Raji (cell line): ENCODE measurements around the gene RASGEF1C.

Experiments
- POLR2A ChIP-seq: IDR thresholded peaks from 2 replicates; pipeline ENCODE4 v1.6.1; 2011; ENCODE audit warnings: low read depth, low read length, control low read depth; ENCODE audit not compliant: insufficient read depth

The RASGEF1C gene

DNA sequence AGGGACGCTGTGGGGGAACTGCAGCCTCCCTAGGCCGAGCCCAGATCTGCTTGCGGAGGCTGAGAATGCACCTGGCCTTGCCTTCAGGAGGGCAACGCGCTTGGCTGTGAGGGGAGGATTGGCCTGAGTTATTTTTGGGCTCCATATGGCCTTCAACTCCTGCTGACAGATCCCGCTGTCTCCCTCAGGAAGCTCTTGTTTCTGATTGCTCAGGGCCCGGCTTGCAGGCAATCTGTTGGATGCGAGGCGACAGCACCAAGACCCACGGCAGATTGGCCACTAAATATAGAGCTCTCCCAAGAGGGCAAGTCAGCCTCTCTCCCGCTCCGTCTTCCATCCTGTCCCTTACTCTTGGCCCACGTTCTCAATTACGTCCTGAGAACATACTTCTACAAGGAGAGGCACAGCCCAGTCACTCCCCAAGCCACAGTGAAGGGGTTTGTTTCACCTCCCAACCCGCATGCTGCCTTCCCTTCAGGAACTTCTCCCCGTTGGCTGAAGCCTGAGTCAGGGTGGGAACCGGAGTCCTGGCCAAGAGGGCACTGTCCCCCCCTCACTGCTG, 53.6 kb downstream of the RASGEF1C start:
- no peak for TF ChIP-seq POLR2A

DNA sequence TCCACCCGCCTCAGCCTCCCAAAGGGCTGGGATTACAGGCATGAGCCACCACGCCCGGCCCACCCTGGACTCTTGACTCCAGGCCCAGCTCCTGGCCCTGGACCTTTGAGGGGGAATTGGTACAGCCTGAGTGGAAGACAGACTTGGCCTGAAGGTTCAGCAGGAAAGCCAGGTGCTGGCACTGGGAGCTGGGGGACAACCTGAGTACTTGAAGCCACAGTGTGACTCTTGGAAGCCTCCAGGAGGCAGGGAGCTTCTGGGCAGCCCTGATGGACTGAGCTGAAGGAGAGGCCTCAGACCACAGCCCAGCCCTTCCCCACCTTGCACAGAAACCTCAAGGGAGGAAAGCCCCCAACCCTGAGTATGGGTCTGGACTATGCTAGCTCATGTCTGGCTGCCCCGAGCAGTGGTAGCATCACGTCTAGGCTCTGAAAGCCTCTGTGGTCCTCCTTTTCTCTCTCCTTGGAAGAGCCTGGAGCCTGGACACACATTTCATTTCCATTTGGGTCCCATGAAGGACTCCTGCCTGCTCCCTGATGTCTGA, 54.1 kb downstream of the RASGEF1C start:
- no peak for TF ChIP-seq POLR2A

DNA sequence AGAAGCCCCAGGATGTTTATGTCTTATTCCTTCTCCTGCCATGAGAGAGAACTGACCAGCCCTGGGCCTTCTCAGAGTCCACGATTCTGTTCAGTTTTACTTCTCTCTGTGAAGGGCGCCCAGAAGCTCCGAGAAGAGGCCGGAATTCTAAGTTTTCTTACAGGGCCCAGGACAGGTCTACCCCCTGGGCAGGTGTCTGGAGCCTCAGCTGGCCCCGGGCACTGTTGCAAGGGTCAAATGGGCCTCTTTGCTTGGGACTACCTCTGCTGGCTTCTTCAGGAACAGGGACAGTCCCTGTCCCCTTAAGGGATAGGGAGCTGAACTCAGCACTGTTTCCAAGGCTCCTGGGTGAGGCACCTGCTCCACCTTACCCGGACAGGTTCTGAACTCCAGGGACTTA, 55.0 kb downstream of the RASGEF1C start:
- no peak for TF ChIP-seq POLR2A

DNA sequence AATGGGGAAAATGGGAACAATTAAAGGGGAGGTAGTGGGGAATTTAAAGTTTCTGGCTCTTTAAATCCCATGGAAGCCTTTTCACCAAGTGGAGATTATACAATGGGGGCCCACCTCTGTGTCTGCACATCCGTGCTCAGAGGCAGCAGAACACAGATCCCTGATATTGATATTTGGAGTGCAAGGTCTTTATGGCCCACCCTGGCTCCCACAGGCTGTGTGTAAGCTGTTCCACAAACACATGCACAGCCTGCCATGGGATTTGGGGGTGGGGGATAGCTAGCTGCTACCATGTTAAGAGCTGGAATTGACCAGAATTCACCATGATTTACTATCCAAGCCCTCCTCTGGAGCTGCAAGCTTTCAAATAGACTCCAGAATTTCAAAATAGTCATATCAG, 55.9 kb downstream of the RASGEF1C start:
- no peak for TF ChIP-seq POLR2A

DNA sequence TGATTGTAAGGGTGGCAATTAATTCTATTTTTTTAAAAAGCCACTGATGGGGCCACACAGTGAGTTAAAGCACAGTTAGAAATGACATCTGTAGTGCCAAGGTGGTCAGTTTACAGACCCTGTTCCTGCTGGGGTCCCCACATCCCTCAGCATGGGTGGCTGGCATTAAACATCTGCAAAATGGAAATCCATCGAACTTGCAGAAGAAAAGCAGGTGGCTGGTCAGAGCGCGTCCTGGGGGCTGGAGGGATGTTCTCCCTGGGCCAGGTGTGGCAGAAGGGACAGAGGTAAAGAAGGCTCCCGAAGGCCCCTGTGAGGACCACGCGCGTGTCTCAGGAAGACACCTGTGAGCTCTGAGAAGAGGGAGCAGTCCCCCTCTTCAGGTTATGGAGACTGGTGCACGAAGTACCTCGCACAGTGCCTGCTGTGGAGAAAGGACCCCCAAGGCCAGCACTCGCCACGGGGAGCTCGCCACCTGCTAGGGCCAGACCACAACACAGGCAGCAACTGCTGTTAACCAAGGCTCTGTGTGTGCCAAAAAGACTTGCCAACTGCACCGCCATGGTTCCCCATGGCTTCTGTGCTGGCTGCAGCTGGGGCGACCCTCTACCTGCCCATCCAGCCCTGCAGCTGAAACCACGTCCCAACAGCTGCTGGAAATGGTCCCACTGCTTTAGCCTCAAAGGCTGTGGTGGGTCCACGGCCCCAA, 65.2 kb downstream of the RASGEF1C start:
- TF ChIP-seq POLR2A: no peak

DNA sequence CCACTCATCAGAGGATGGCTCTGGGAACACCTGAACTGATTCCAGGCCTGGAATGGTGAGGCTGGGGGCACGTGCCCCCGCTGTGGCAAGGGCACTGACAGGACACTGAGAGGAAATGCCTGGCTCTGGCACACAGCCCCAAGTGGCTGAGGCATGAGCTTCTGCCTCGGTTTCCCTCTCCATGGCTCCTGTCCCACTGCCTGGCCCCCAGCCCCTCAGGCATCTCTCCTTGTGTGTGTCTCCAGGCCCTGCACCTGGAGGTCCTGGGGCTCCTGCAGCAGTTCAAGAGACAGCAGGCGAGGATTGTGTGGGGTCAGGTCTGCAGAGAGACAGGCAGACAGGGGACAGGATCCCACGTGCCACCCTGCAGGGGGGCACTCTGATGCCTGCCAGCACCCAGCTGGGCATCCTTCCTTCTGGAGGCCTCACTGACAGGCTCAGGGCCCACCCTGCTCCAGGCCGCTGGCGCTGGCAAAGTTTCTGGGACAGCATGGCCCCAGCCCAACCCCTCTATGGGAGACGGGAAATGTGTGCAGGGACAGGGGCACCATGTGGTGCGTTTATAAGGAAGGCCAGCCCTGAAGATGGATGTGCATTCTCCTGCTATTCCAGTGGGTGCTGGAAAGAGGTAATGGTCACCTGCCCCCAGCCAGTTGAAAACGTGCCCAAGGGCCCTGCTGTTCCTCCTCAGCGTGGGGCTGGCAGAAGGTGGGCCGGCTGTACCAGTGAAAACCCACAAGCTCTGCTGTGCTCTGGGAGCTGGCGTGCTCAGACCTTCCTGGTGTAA, 66.0 kb downstream of the RASGEF1C start:
- TF ChIP-seq POLR2A: no peak

DNA sequence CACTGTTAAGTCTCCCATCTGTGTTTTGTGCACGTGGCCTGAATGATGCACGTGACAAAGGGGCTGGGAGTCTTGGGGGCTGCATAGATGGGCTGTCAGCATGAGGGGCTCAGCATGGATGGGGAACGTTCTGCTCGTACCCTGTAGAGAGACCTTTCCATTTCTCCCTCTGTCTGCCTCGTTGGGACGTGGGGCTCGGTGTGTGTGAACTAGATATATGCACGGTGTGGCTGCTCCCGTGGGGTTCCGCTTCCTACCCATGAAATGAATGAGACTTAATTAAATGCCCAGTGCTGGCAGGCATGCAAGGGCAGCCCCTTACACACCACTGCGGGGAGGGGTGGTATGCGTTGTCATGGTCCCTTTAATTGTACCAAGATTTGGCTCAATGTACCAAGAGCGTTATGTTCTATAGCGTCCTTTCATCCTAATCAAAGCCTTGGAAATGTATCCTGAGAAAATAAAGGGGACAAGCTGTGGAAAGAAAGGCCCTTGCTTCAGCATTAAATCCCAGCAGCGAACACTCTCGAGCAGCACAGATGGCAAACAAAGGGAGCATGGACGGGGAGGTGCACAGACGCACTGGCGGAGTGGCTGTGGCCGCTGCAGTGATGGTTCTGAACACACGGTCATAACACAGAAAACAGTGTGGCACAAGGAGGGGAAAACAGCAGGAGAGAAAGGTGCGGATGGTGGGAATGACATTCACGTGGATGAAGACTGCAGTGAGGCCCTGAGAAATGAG, 66.8 kb downstream of the RASGEF1C start:
- no peak for TF ChIP-seq POLR2A

DNA sequence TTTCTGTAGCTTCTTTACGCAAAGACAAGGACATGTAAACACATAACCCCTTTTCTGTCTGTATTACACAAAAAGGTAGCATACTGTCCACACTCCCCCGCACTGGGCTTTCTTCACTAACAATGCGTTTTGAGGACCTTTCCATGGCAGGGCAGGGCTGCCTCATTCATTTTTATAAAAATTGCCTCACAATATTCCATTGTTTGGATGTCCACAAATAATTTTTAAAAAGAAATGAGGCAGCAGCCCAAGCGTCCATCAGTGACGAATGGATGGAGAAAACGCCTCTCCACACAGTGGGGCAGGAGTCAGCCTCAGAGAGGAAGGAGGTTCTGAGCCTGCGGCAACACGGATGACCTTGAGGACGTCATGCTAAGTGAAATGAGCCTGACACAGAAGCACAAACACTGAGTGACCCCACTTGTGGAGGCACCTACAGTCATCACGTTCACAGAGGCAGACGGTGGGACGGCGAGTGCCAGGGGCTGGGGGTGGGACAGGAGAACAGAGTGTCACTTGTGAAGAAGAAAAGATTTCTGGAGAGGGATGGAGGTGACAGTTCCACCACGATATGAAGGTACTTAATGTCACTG, 67.8 kb downstream of the RASGEF1C start:
- no peak for TF ChIP-seq POLR2A

DNA sequence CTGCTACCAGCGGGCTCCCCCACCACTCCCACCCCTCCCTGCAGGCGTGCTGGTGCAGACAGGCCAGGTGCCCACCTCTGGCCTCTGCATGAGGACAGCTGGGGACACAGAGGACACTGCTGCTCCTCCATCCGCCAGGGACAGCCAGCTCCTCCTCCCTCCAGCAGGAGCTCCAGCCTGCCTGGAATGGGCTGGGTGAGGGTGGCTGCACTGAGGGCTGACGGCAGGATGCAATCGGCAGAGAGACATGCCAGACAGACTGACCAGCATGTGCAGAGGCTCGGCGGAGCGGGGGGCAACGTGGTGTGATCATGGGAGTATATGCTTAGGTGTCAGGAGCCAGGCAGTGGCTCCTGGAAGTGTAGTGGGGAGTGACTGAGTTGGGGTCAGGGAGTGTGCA, 68.4 kb downstream of the RASGEF1C start:
- TF ChIP-seq POLR2A: no peak

DNA sequence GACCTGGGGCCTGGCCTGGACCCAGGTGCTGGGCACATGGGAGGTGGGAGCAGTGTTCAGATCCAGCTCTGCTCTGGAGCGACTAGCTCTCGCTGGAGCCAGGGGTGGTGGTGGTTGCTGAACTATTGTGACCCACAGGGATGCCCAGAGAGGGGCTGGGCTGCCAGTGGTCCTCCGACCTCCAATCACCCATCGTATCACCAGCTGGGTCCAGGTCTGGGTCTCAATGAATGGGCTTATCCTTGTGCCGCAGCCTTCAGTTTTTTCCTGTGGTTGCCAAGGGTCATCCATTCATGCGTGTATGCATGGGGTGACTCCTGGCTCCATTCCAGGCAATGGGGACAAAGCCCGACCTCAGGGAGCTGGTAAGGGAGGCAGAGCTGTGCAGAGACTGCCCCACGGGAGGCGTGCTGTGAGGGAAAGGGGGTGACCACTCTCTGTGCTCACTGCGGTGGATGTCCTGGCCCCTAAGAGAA, 68.9 kb downstream of the RASGEF1C start:
- TF ChIP-seq POLR2A: no peak

DNA sequence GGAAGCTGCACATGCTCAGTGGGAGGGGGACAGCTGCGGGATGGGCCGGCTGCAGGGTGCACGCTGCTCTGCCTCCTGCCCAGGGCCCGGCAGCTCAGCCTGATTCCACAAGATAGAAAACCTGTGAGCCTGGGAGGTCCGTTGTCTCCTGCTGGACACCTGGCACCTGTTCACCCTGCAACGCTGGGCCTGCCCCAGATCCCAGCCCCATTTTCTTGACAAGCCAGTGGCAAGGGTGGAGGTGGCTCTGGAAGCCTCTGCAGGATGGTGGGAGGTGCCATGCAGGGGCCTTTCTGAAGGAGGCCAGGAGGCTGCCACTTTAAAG, 69.3 kb downstream of the RASGEF1C start:
- no peak for TF ChIP-seq POLR2A

DNA sequence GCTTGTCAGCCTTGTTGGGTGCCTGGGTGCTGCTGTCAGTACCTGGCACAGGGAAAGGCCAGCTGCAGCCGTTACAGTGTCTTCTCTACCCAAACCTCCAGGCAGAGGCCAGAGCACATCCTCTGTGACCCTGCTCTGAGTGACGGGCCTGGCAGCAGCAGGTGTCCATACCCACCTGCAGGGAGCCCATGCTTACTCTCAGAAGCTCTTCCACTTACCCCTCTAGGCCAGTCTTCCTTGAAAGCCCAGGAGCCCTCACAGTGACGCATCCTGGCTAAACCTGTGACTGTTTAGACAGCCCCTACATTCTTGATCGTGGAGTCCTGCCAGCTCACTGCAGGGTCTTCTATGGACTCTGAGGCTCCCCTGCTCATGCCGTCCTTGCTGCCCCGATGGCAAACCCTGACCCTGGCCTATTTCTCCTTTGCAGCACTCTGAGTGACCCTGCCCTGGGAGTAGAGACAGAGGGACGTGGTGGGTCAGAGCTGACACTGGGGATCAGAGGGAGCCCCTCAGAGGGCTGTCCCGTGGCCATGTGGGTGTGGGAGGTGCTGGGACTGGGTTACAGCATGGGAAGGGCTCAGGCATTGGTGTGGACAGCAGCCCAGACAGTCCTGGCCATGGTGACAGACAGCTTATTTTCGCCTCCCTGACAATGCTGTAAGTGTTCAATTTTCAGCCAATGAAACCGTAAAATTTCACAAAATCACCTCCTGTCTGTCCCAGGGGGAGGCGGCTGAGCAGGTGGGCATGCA, 69.9 kb downstream of the RASGEF1C start:
- TF ChIP-seq POLR2A: no peak

DNA sequence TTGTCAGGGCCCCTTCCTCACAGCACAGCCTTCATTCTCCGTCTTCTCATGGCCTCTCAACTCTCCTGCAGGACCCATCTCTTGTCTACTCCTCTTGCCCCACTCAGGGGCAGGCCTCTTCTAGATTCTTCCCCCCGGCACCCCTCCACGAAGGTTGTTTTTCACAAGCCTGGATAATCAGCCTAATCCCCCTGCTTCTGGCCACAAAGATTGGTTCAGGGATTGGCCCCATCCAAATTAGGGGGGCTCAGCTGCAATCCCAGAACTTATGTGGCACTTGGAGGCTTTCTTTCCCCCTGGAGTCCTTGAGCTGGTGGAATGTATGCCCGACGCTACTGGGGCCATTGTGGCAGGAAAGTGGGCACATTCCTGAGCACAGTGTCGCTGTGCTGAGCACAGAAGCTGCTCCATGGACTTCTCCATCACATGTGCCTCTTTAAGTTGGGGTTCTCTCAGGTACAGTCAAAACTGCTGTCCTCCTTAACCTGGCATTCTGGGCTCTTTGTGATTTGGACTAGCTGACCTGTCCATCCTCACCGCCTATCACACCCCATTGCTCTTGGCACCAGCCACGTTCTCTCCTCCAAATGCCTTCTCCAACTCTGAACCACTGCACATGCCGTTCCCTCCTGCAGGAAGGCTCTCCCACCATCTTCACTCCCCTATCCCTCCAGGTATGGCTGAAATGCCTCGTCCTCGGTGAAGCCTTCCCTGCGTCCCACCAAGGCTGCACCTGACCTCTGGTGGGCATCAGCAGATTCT, 70.6 kb downstream of the RASGEF1C start:
- TF ChIP-seq POLR2A: no peak
